ENCODE measurements around the gene ARHGAP40. TPM values are rescaled to one million over a fixed set of nuclear protein-coding genes. Genes with fewer than 3 reads are reported as not detected.

The ARHGAP40 gene
- total RNA-seq, 4 donors from 2014 or later, result 0.11 TPM; not detected in 3

DNA sequence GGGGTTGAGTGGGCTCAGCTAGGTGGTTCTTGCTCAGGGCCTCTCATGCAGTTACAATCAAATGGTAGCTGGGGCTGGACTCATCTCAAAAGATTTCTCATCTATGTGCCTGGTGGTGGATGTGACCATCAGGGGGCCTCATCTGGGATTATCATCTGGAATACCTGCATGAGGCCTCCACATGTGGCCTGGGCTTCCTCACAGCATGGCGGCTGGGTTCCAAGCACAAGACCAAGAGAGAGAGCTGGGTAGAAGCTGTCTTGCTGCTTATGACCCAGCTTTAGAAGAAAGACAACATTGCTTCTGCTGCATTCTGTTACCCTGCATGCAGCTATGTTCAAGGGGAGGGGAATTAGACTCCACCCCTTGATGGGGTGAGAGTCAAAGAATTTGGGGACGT, 22.5 kb downstream of the ARHGAP40 start:
- intact Hi-C loops (cut with DNase I), result no loop called here
- H3K4me1 ChIP-seq, result no peaks in the 10 kb centered on the region
- H3K27ac ChIP-seq, result no peak overlapping the region
- no peak for DNase-seq
- WGBS, 2 donors, result 92 to 94% methylated on average over 2 of the region's 2 CpGs
- no peaks in the 10 kb centered on the region for H3K27me3 ChIP-seq
- TF ChIP-seq, protein P1, sequence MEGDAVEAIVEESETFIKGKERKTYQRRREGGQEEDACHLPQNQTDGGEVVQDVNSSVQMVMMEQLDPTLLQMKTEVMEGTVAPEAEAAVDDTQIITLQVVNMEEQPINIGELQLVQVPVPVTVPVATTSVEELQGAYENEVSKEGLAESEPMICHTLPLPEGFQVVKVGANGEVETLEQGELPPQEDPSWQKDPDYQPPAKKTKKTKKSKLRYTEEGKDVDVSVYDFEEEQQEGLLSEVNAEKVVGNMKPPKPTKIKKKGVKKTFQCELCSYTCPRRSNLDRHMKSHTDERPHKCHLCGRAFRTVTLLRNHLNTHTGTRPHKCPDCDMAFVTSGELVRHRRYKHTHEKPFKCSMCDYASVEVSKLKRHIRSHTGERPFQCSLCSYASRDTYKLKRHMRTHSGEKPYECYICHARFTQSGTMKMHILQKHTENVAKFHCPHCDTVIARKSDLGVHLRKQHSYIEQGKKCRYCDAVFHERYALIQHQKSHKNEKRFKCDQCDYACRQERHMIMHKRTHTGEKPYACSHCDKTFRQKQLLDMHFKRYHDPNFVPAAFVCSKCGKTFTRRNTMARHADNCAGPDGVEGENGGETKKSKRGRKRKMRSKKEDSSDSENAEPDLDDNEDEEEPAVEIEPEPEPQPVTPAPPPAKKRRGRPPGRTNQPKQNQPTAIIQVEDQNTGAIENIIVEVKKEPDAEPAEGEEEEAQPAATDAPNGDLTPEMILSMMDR (IDR thresholded peaks at IDR 0.05), result no peak
- no peak for TF ChIP-seq POLR2A (IDR thresholded peaks at IDR 0.05)
- no peaks in the 10 kb centered on the region for H3K36me3 ChIP-seq
- H3K9me3 ChIP-seq, result no peaks in the 10 kb centered on the region
- H3K4me3 ChIP-seq (replicated peaks in 1 of 3), result no peak overlapping the region

GRCh38 chr20:38625896-38626295, 24.3 kb downstream of the ARHGAP40 start:
- intact Hi-C loops (cut with DNase I), result no loop called here
- Histone ChIP-seq H3K9me3 (no peaks in the 10 kb centered on the region), H3K27ac (no peak overlapping the region), H3K36me3 (no peaks in the 10 kb centered on the region), H3K4me3 (replicated peaks in 1 of 3) (no peak overlapping the region), H3K27me3 (no peaks in the 10 kb centered on the region), H3K4me1 (no peaks in the 10 kb centered on the region)
- TF ChIP-seq, protein P1 (IDR thresholded peaks at IDR 0.05), result no peak
- no peak for TF ChIP-seq POLR2A (IDR thresholded peaks at IDR 0.05)
- DNase-seq, result no peak

DNA sequence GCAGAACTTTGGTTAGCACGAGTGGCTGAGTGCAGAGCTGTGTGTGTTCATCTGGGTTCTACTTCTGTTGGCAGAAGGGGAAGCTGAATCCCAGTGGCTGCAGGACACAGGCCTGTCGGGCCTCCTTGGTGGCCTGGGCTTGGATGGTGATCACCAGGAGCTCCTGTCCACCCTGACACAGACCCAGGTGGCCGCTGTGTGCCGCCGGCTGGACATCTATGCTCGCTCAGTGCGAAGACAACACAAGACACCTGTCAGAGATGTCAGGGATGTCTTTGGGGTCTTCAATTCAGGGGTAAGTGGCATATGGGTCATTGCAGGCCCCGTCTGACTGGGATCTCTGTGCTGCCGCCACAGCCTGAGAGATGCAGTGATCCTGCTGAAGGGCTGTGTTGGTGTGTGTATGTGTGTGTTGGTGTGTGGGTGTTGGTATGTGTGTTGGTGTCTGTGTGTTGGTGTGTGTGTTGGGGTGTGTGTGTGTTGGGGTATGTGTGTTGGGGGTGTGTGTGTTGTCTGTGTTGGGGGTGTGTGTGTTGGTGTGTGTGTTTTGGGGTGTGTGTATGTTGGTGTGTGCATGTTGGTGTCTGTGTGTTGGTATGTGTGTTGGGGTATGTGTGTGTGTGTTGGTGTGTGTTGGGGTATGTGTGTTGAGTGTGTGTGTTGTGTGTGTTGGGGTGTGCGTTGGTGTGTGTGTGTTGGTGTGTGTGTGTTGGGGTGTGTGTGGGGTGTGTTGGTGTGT, 25.5 kb downstream of the ARHGAP40 start:
- Histone ChIP-seq H3K9me3 (no peaks in the 10 kb centered on the region), H3K36me3 (no peaks in the 10 kb centered on the region), H3K4me3 (replicated peaks in 1 of 3) (no peak overlapping the region), H3K4me1 (no peaks in the 10 kb centered on the region), H3K27me3 (no peaks in the 10 kb centered on the region), H3K27ac (no peak overlapping the region)
- TF ChIP-seq POLR2A (IDR thresholded peaks at IDR 0.05), result no peak
- TF ChIP-seq, protein P1 (IDR thresholded peaks at IDR 0.05), result no peak
- intact Hi-C loops (cut with DNase I), result no loop called here
- 87 to 90% methylated on average over 4 to 6 of the region's 10 CpGs for WGBS, 2 donors
- no peak for DNase-seq

GRCh38 chr20:38628580-38629470, 27.2 kb downstream of the ARHGAP40 start:
- 76 to 90% methylated on average over 9 of the region's 9 CpGs for WGBS, 2 donors
- no peak overlapping the region for H3K27ac ChIP-seq
- intact Hi-C loops (cut with DNase I), result no loop called here

More at GRCh38 chr20:38628580-38629470, 27.2 kb downstream of the ARHGAP40 start:
- H3K36me3 ChIP-seq, result no peaks in the 10 kb centered on the region
- no peaks in the 10 kb centered on the region for H3K9me3 ChIP-seq
- no peak for DNase-seq
- H3K27me3 ChIP-seq, result no peaks in the 10 kb centered on the region
- no peaks in the 10 kb centered on the region for H3K4me1 ChIP-seq
- no peak overlapping the region for H3K4me3 ChIP-seq (replicated peaks in 1 of 3)
- no peak for TF ChIP-seq POLR2A (IDR thresholded peaks at IDR 0.05)
- TF ChIP-seq, protein P1 (IDR thresholded peaks at IDR 0.05), result no peak

Measured in thyroid gland (tissue), 4 donors.